ENCODE measurements around the gene NFE2L3. TPM values are rescaled to one million over a fixed set of nuclear protein-coding genes. Genes with fewer than 3 reads are reported as not detected.
A peak's percentile ranks its signal among the peaks of the same experiment; 100 is the strongest.

NFE2L3 gene
- total RNA-seq, 1 donor from 2014 or later: 42.1 TPM

- Mint-ChIP-seq H3K4me1 (ENCODE audit: low read depth, unreplicated experiment) (no peaks in the 10 kb centered on the region), H3K27me3 (ENCODE audit: unreplicated experiment) (no peaks in the 10 kb centered on the region), H3K9me3 (ENCODE audit: unreplicated experiment) (peaks cover 6% of the 10 kb centered on the region), H3K36me3 (ENCODE audit: unreplicated experiment) (no peaks in the 10 kb centered on the region), H3K4me3 (ENCODE audit: unreplicated experiment) (no peak overlapping the region), H3K27ac (ENCODE audit: unreplicated experiment) (no peak overlapping the region)
- no peak for TF ChIP-seq CTCF (IDR thresholded peaks at IDR 0.05; ENCODE audit: partially characterized antibody, unreplicated experiment)
- no peak for DNase-seq
These were observed 14.1 kb downstream of the NFE2L3 start for GRCh38 chr7:26165950-26166683.

- DNase-seq: no peak
- Mint-ChIP-seq H3K36me3 (ENCODE audit: unreplicated experiment) (no peaks in the 10 kb centered on the region), H3K27me3 (ENCODE audit: unreplicated experiment) (no peaks in the 10 kb centered on the region), H3K4me3 (ENCODE audit: unreplicated experiment) (no peak overlapping the region), H3K4me1 (ENCODE audit: low read depth, unreplicated experiment) (no peaks in the 10 kb centered on the region), H3K9me3 (ENCODE audit: unreplicated experiment) (peaks cover 6% of the 10 kb centered on the region), H3K27ac (ENCODE audit: unreplicated experiment) (no peak overlapping the region)
- no peak for TF ChIP-seq CTCF (IDR thresholded peaks at IDR 0.05; ENCODE audit: partially characterized antibody, unreplicated experiment)
These were observed 14.8 kb downstream of the NFE2L3 start for GRCh38 chr7:26166684-26167266.

GRCh38 chr7:26167303-26167934 is 15.4 kb downstream of the NFE2L3 start:
- no peak overlapping the region for H3K27ac Mint-ChIP-seq (ENCODE audit: unreplicated experiment)
- no peak for DNase-seq
- H3K27me3 Mint-ChIP-seq (ENCODE audit: unreplicated experiment): no peaks in the 10 kb centered on the region
- no peak overlapping the region for H3K4me3 Mint-ChIP-seq (ENCODE audit: unreplicated experiment)
- peaks cover 6% of the 10 kb centered on the region for H3K9me3 Mint-ChIP-seq (ENCODE audit: unreplicated experiment)
- H3K36me3 Mint-ChIP-seq (ENCODE audit: unreplicated experiment): peaks cover 4% of the 10 kb centered on the region
- no peaks in the 10 kb centered on the region for H3K4me1 Mint-ChIP-seq (ENCODE audit: low read depth, unreplicated experiment)
- TF ChIP-seq CTCF (IDR thresholded peaks at IDR 0.05; ENCODE audit: partially characterized antibody, unreplicated experiment): no peak

- no peak overlapping the region for H3K27ac Mint-ChIP-seq (ENCODE audit: unreplicated experiment)
- H3K27me3 Mint-ChIP-seq (ENCODE audit: unreplicated experiment): no peaks in the 10 kb centered on the region
- no peak overlapping the region for H3K4me3 Mint-ChIP-seq (ENCODE audit: unreplicated experiment)
- H3K4me1 Mint-ChIP-seq (ENCODE audit: low read depth, unreplicated experiment): no peaks in the 10 kb centered on the region
- TF ChIP-seq CTCF (IDR thresholded peaks at IDR 0.05; ENCODE audit: partially characterized antibody, unreplicated experiment): peak; percentile 25
- peaks cover 4% of the 10 kb centered on the region for H3K9me3 Mint-ChIP-seq (ENCODE audit: unreplicated experiment)
- H3K36me3 Mint-ChIP-seq (ENCODE audit: unreplicated experiment): peaks cover 4% of the 10 kb centered on the region
- no peak for DNase-seq
These were observed 16.5 kb downstream of the NFE2L3 start for GRCh38 chr7:26168458-26169023.
